Spinal cord (tissue), 10 donors: ENCODE results near the gene DPEP2NB. TPM values are rescaled to one million over a fixed set of nuclear protein-coding genes. Genes with fewer than 3 reads are reported as not detected.

Experiments used
- DNase-seq, 6 donors: peaks; one replicate each; pipeline versions ENCODE4 v3.0.0 to v3.0.0-alpha.2; 2013 to 2015; ENCODE audit warnings: low spot score in 6 of 6, low read depth in 4 of 6
- H3K27ac ChIP-seq: one replicate; pipeline ENCODE4 v1.5.1; 2013; ENCODE audit warnings: low read depth, low read length, control low read depth
- H3K27me3 ChIP-seq: one replicate; pipeline ENCODE4 v1.6.1; 2013; ENCODE audit warnings: low read length; ENCODE audit not compliant: control insufficient read depth, insufficient read depth
- H3K36me3 ChIP-seq: one replicate; pipeline ENCODE4 v1.6.1; 2013; ENCODE audit warnings: low read length; ENCODE audit not compliant: control insufficient read depth, insufficient read depth
- H3K4me1 ChIP-seq: one replicate; pipeline ENCODE4 v1.6.1; 2013; ENCODE audit warnings: low read length; ENCODE audit not compliant: control insufficient read depth, insufficient read depth
- H3K4me3 ChIP-seq: one replicate; pipeline ENCODE4 v1.5.1; 2013; ENCODE audit warnings: low read depth, low read length, control low read depth
- H3K9me3 ChIP-seq: one replicate; pipeline ENCODE4 v1.6.1; 2013; ENCODE audit warnings: low read length; ENCODE audit not compliant: control insufficient read depth, insufficient read depth
- WGBS: methylation state at CpG from one replicate; pipeline ENCODE4 v1.1.5; 2013; ENCODE audit warnings: missing lambda C conversion rate; ENCODE audit not compliant: insufficient coverage; 5-methylcytosine and 5-hydroxymethylcytosine counted together
- long read RNA-seq, 4 donors: transcript quantifications; one replicate each; lab custom pipeline, GENCODE V29; 2026
- polyA plus RNA-seq, 2 donors: library from polyadenylated mRNA; unstranded; fragments of 120-200 nt; gene quantifications; one replicate each; pipeline ENCODE4 v1.2.1, GENCODE V29; 2013; ENCODE audit not compliant: insufficient read length in 2 of 2
- total RNA-seq, 2 donors: library from RNA; depleted of rRNA in 1 of 2; stranded (reverse); fragments of 120-200 nt in 1 of 2; fragments of >200 nt in 1 of 2; gene quantifications; one replicate each; pipeline versions ENCODE4 v1.2.3 to v1.2.4, GENCODE V29; 2013 to 2014
- donor health status: healthy.

The DPEP2NB gene
- total RNA-seq (not detected), polyA plus RNA-seq (not detected)
- long read RNA-seq, donor 1, result 0 reads
- long read RNA-seq, donor 2, result 0 reads
- long read RNA-seq, donor 3, result 0 reads
- long read RNA-seq, donor 4, result 0 reads

GRCh38 chr16:68015681-68016080, at the start of gene DPEP2NB:
Gene DPEP2NB, minus strand, starts transcription at chr16:68015911. Its CDS starts 141 bp downstream, at chr16:68015770.
- WGBS, result 100% methylated on average over 1 of the region's 5 CpGs
- Histone ChIP-seq H3K4me3 (no peak within 1 kb of the TSS), H3K36me3 (no peaks in the 10 kb centered on the region), H3K9me3 (no peaks in the 10 kb centered on the region), H3K27me3 (no peaks in the 10 kb centered on the region), H3K4me1 (no peaks in the 10 kb centered on the region), H3K27ac (no peak within 1 kb of the TSS)
- DNase-seq, result no peak

GRCh38 chr16:68064791-68065365, 49.2 kb upstream of the DPEP2NB start:
- Histone ChIP-seq H3K9me3 (no peaks in the 10 kb centered on the region), H3K4me1 (peaks cover 6% of the 10 kb centered on the region), H3K27ac (peak overlapping the region; percentile 25), H3K4me3 (no peak overlapping the region), H3K36me3 (peaks cover 32% of the 10 kb centered on the region), H3K27me3 (no peaks in the 10 kb centered on the region)
- DNase-seq, result peak in 3 of 6 donors; percentile 18 to 69 (median 58)
- 0% methylated on average over 1 of the region's 2 CpGs for WGBS

GRCh38 chr16:68062910-68063393, 47.2 kb upstream of the DPEP2NB start:
- Histone ChIP-seq H3K36me3 (peaks cover 28% of the 10 kb centered on the region), H3K9me3 (no peaks in the 10 kb centered on the region), H3K4me3 (no peak overlapping the region), H3K4me1 (peaks cover 6% of the 10 kb centered on the region), H3K27ac (no peak overlapping the region), H3K27me3 (no peaks in the 10 kb centered on the region)
- DNase-seq, result no peak
- 100% methylated on average over 3 of the region's 4 CpGs for WGBS

GRCh38 chr16:68061396-68061795, 45.7 kb upstream of the DPEP2NB start:
- no peak overlapping the region for H3K27ac ChIP-seq
- H3K27me3 ChIP-seq, result no peaks in the 10 kb centered on the region
- DNase-seq, result no peak
- WGBS, result 75% methylated on average over 1 of the region's 3 CpGs
- H3K36me3 ChIP-seq, result peaks cover 25% of the 10 kb centered on the region
- H3K9me3 ChIP-seq, result no peaks in the 10 kb centered on the region
- peaks cover 6% of the 10 kb centered on the region for H3K4me1 ChIP-seq
- no peak overlapping the region for H3K4me3 ChIP-seq

GRCh38 chr16:68059804-68060203, 44.1 kb upstream of the DPEP2NB start:
- Histone ChIP-seq H3K27ac (no peak overlapping the region), H3K9me3 (no peaks in the 10 kb centered on the region), H3K4me3 (no peak overlapping the region), H3K27me3 (no peaks in the 10 kb centered on the region), H3K4me1 (peaks cover 6% of the 10 kb centered on the region), H3K36me3 (peaks cover 28% of the 10 kb centered on the region)
- no peak for DNase-seq

- WGBS, result 88% methylated on average over 1 of the region's 3 CpGs
- DNase-seq, result no peak
Measured at GRCh38 chr16:68055395-68055794, 39.7 kb upstream of the DPEP2NB start.

GRCh38 chr16:68049449-68049848, 33.7 kb upstream of the DPEP2NB start:
- H3K36me3 ChIP-seq, result peaks cover 41% of the 10 kb centered on the region
- no peak for DNase-seq
- 100% methylated on average over 2 of the region's 2 CpGs for WGBS

More at GRCh38 chr16:68055395-68055794, 39.7 kb upstream of the DPEP2NB start:
- Histone ChIP-seq H3K27me3 (no peaks in the 10 kb centered on the region), H3K27ac (no peak overlapping the region), H3K4me3 (no peak overlapping the region), H3K36me3 (peaks cover 38% of the 10 kb centered on the region), H3K4me1 (no peaks in the 10 kb centered on the region), H3K9me3 (no peaks in the 10 kb centered on the region)

GRCh38 chr16:68047987-68048386, 32.3 kb upstream of the DPEP2NB start:
- Histone ChIP-seq H3K4me1 (no peaks in the 10 kb centered on the region), H3K27me3 (no peaks in the 10 kb centered on the region), H3K4me3 (no peak overlapping the region), H3K36me3 (peaks cover 38% of the 10 kb centered on the region), H3K27ac (no peak overlapping the region), H3K9me3 (no peaks in the 10 kb centered on the region)
- no peak for DNase-seq
- 100% methylated on average over 2 of the region's 2 CpGs for WGBS

More at GRCh38 chr16:68049449-68049848, 33.7 kb upstream of the DPEP2NB start:
- Histone ChIP-seq H3K9me3 (no peaks in the 10 kb centered on the region), H3K27me3 (no peaks in the 10 kb centered on the region), H3K4me1 (no peaks in the 10 kb centered on the region), H3K4me3 (no peak overlapping the region), H3K27ac (no peak overlapping the region)

- WGBS, result 97% methylated on average over 4 of the region's 7 CpGs
- H3K27me3 ChIP-seq, result no peaks in the 10 kb centered on the region
- no peaks in the 10 kb centered on the region for H3K4me1 ChIP-seq
- H3K27ac ChIP-seq, result no peak overlapping the region
- peaks cover 26% of the 10 kb centered on the region for H3K36me3 ChIP-seq
- no peak overlapping the region for H3K4me3 ChIP-seq
- no peaks in the 10 kb centered on the region for H3K9me3 ChIP-seq
- peak in 1 of 6 donors; percentile 14 for DNase-seq
Measured at GRCh38 chr16:68046106-68046505, 30.4 kb upstream of the DPEP2NB start.

GRCh38 chr16:68041783-68042182, 26.1 kb upstream of the DPEP2NB start:
- Histone ChIP-seq H3K4me3 (no peak overlapping the region), H3K27ac (no peak overlapping the region), H3K36me3 (peaks cover 37% of the 10 kb centered on the region), H3K9me3 (no peaks in the 10 kb centered on the region), H3K4me1 (no peaks in the 10 kb centered on the region), H3K27me3 (no peaks in the 10 kb centered on the region)
- WGBS, result no CpG with 5 or more reads among the region's 2 CpGs
- no peak for DNase-seq
